HG03342 (cell line): ENCODE data around the gene TRIM75.
"Not testable (repeated sequence)": the region's sequence is repeated elsewhere in the genome, so short reads cannot be mapped to it uniquely, and the experiment has no call there.

ENCODE experiments used
- ATAC-seq: cut with Tn5 transposase; IDR thresholded peaks from one replicate; pipeline ENCODE4 v1.9.1; 2021; ENCODE audit warnings: mild to moderate bottlenecking, moderate library complexity; ENCODE audit not compliant: unreplicated experiment

TRIM75 gene

GRCh38 chr4:165053645-165054044, at the start of gene TRIM75:
TSS of gene TRIM75 (plus strand) at chr4:165053866. CDS start at chr4:165059148, 5,282 bp downstream.
- ATAC-seq: no peak

GRCh38 chr4:165005352-165005925, 48.2 kb upstream of the TRIM75 start:
- ATAC-seq: no peak

GRCh38 chr4:165006456-165006855, 47.2 kb upstream of the TRIM75 start:
- no peak for ATAC-seq

- no peak for ATAC-seq
Observed at GRCh38 chr4:165006886-165007285, 46.8 kb upstream of the TRIM75 start.

GRCh38 chr4:165009493-165010227, 44.0 kb upstream of the TRIM75 start:
- peak; percentile 63 for ATAC-seq

- no peak for ATAC-seq
Observed at GRCh38 chr4:165010487-165010886, 43.2 kb upstream of the TRIM75 start.

- no peak for ATAC-seq
Observed at GRCh38 chr4:165010991-165011390, 42.7 kb upstream of the TRIM75 start.

GRCh38 chr4:165011403-165011802, 42.3 kb upstream of the TRIM75 start:
- no peak for ATAC-seq

GRCh38 chr4:165013691-165014090, 40.0 kb upstream of the TRIM75 start:
- ATAC-seq: no peak

GRCh38 chr4:165016971-165017370, 36.7 kb upstream of the TRIM75 start:
- ATAC-seq: peak; percentile 64

- ATAC-seq: not testable (repeated sequence)
Observed at GRCh38 chr4:165019995-165020394, 33.7 kb upstream of the TRIM75 start.

GRCh38 chr4:165025782-165026181, 27.9 kb upstream of the TRIM75 start:
- ATAC-seq: not testable (repeated sequence)

- ATAC-seq: no peak
Observed at GRCh38 chr4:165027762-165028402, 25.8 kb upstream of the TRIM75 start.

- ATAC-seq: no peak
Observed at GRCh38 chr4:165031436-165032211, 22.0 kb upstream of the TRIM75 start, which contains the start of gene TRIM60. TSS of gene TRIM60 (plus strand) at chr4:165031999. CDS start at chr4:165040073, 8,074 bp downstream.

GRCh38 chr4:165048170-165048569, 5.5 kb upstream of the TRIM75 start:
- no peak for ATAC-seq

GRCh38 chr4:165052627-165053026, 1.0 kb upstream of the TRIM75 start:
- ATAC-seq: no peak

- no peak for ATAC-seq
Observed at GRCh38 chr4:165055601-165056000, 1.9 kb downstream of the TRIM75 start.

- no peak for ATAC-seq
Observed at GRCh38 chr4:165058666-165059065, 5.0 kb downstream of the TRIM75 start.

GRCh38 chr4:165059386-165059785, 5.7 kb downstream of the TRIM75 start:
- ATAC-seq: no peak

- ATAC-seq: no peak
Observed at GRCh38 chr4:165060938-165061337, 7.3 kb downstream of the TRIM75 start.

GRCh38 chr4:165070560-165070959, 16.9 kb downstream of the TRIM75 start:
- no peak for ATAC-seq
